ENCODE data around the gene MIF4GD. TPM values are rescaled to one million over a fixed set of nuclear protein-coding genes. Genes with fewer than 3 reads are reported as not detected.

The MIF4GD gene
- total and polyA plus RNA-seq, 2 donors (not counting 1 experiment from before 2014, with no cell fraction given) = 41.5 to 87.4 TPM

DNA sequence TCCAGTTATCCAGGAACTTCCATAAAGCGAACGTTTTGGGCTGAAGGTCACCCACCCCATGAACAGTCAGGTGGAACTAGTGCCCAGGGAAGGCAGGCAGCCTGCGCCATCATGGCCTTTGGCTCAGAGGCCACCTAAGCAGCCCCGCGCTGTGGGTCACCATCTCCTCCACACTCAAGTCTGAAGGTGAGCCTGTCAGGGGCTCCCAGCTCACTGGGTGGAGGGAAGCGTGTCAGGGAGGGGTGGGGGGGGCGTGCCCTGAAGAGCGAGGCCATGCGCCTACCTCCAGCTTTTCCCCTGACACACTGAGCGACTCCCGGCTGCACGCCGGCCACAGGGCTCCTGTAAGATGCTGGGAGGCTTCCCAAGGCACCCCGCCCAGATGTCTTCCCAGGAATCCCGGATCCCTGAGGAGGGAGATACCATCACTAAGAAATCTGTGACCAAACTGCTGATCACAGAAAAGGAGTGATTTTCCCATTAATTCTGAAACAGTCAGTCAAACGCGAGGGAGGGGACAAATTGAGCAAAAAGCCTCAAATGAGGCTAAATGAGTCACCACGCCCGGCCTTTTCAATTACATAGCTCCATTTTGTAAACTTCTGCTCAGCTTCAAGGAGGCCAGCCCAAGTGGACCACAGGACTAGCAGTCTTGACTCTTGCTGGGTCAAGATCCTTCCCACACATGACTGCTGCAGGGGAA lies 44.7 kb upstream of the MIF4GD start:
- H3K4me1 Mint-ChIP-seq = peaks cover 58% of the 10 kb centered on the region
- H3K79me2 ChIP-seq (ENCODE audit: control insufficient read depth, insufficient read depth, low read length) = peaks cover 81% of the 10 kb centered on the region
- no peak overlapping the region for H2AFZ ChIP-seq (ENCODE audit: insufficient read depth, low read depth, low read length, poor library complexity, severe bottlenecking)
- H3K4me3 Mint-ChIP-seq = peak overlapping the region; percentile 29
- H3K27ac ChIP-seq (ENCODE audit: low read length in 2 of 2) = peak overlapping the region; percentile 18 to 81
- 84% methylated on average over 14 of the region's 19 CpGs for WGBS (ENCODE audit: insufficient coverage)
- peak overlapping the region; percentile 89 for H3K27ac Mint-ChIP-seq
- peaks cover 7 to 28% of the 10 kb centered on the region in 2 experiments for H3K36me3 ChIP-seq (replicated peaks in 1 of 2; ENCODE audit: control extremely low read depth in 1 of 2, control insufficient read depth in 1 of 2, extremely low read depth in 1 of 2, insufficient read depth in 2 of 2, low read length in 1 of 2)
- no peaks in the 10 kb centered on the region for H3K9me3 ChIP-seq (ENCODE audit: control extremely low read depth in 1 of 3, control insufficient read depth in 2 of 3, insufficient read depth in 1 of 3, low read length in 2 of 3)
- H3K9me3 Mint-ChIP-seq (ENCODE audit: insufficient read depth) = no peaks in the 10 kb centered on the region
- CTCF ChIA-PET = interaction anchor here (1.1 to 15.8 kb wide), 7 partner anchors 11 to 97 kb away, joined by 3 to 264 read pairs (median 8); partner anchors contain the start of gene SLC25A19
- no peaks in the 10 kb centered on the region for H3K27me3 Mint-ChIP-seq
- TF ChIP-seq, protein P1, sequence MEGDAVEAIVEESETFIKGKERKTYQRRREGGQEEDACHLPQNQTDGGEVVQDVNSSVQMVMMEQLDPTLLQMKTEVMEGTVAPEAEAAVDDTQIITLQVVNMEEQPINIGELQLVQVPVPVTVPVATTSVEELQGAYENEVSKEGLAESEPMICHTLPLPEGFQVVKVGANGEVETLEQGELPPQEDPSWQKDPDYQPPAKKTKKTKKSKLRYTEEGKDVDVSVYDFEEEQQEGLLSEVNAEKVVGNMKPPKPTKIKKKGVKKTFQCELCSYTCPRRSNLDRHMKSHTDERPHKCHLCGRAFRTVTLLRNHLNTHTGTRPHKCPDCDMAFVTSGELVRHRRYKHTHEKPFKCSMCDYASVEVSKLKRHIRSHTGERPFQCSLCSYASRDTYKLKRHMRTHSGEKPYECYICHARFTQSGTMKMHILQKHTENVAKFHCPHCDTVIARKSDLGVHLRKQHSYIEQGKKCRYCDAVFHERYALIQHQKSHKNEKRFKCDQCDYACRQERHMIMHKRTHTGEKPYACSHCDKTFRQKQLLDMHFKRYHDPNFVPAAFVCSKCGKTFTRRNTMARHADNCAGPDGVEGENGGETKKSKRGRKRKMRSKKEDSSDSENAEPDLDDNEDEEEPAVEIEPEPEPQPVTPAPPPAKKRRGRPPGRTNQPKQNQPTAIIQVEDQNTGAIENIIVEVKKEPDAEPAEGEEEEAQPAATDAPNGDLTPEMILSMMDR (IDR thresholded peaks at IDR 0.05) = no peak
- TF ChIP-seq EZH2 (IDR thresholded peaks at IDR 0.05; ENCODE audit: borderline replicate concordance, insufficient read depth, low read depth, low read length, poor library complexity, severe bottlenecking) = no peak
- no peak for DNase-seq
- no peaks in the 10 kb centered on the region for H3K27me3 ChIP-seq (replicated peaks in 1 of 4; ENCODE audit: control extremely low read depth in 1 of 4, control insufficient read depth in 3 of 4, insufficient read depth in 4 of 4, low read length in 3 of 4)
- H3K9ac ChIP-seq (ENCODE audit: low read length) = no peak overlapping the region
- H3K4me3 ChIP-seq (ENCODE audit: control extremely low read depth in 1 of 5, extremely low read depth in 1 of 5, insufficient read depth in 1 of 5, low read depth in 2 of 5, low read length in 4 of 5) = no peak overlapping the region
- POLR2A ChIA-PET = interaction anchor here (1.4 to 3.8 kb wide), 3 partner anchors 19 to 29 kb away, joined by 5 to 33 read pairs (median 25); partner anchors contain the start of gene SLC25A19
- intact Hi-C loops (cut with micrococcal nuclease) = no loop called here
- peaks cover 31 to 79% of the 10 kb centered on the region in 2 donors for H3K4me1 ChIP-seq (ENCODE audit: control insufficient read depth in 2 of 2, insufficient read depth in 2 of 2, low read length in 2 of 2)
- H3K4me2 ChIP-seq (replicated peaks; ENCODE audit: low read depth, low read length, poor library complexity, severe bottlenecking) = no peak overlapping the region
- no peak for ATAC-seq (ENCODE audit: low read depth)
- H4K20me1 ChIP-seq (ENCODE audit: control insufficient read depth, insufficient read depth, low read length, poor library complexity, severe bottlenecking) = no peaks in the 10 kb centered on the region

All from B cell (primary cell).